DND-41 (cell line): Measurements from ENCODE around the gene TMPRSS11B.

Source experiments
- CTCF ChIP-seq: IDR thresholded peaks from 2 replicates; pipeline ENCODE4 v1.5.1; 2012; ENCODE audit warnings: borderline replicate concordance, low read length, moderate library complexity, mild to moderate bottlenecking; ENCODE audit not compliant: poor library complexity, severe bottlenecking; ENCODE audit errors: extremely low read depth
- EZH2 ChIP-seq: IDR thresholded peaks from 3 replicates; pipeline ENCODE4 v1.6.1; 2012; ENCODE audit warnings: borderline replicate concordance, low read depth, mild to moderate bottlenecking, moderate library complexity, low read length, inconsistent platforms; ENCODE audit not compliant: severe bottlenecking

GRCh38 chr4:68209003-68209402 lies 36.5 kb downstream of the TMPRSS11B start:
- TF ChIP-seq CTCF (no peak), EZH2 (no peak)
